ENCODE results near the gene CCDC200. TPM values are rescaled to one million over a fixed set of nuclear protein-coding genes. Genes with fewer than 3 reads are reported as not detected.

The CCDC200 gene
- total RNA-seq, 5 donors from 2014 or later (not counting 1 experiment from before 2014, with no cell fraction given), result not detected

DNA sequence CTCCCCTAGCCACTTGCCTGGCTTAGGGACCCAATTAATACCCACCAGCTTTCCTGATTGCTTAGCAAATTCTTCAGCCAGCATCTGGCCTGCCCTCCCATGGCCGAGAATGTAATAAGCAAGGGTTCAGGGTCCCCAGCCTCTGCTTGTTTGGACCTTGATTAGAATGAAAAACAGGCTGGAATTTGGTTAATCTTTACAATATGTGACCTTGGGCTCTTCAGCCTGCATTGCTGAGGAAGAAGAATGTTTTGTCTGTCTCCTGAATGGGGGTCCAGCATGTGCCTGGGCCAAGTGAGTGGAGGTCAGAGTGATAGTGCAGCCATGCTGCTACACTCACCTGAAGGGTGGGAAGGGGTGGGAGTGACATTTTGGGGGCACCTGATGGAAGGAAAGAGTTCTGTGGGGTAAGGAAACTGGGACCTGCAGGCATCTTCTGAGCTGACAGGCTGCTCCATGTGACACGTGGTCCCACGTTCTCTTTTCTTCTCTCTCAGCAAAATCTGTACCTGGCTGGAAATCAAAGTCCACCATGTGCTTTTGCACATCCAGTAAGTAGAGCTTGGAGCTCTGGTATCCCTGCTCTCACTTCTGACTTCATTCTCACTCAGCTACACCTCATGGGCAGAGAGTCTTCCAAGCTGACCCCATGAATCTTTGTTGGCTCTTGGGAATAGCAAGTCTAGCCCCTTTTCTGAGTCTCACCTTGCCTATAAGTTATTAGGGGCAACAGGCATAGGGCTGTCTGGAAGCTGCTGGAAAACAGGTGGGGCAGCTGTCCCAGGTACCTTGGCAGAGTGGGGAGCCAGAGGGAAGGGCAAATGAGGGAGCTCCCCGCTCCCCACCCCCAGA lies 11.4 kb downstream of the CCDC200 start:
- 100% methylated on average over 1 of the region's 4 CpGs for WGBS (ENCODE audit: insufficient coverage)
- Histone ChIP-seq H3K4me1 (ENCODE audit: control insufficient read depth in 1 of 2, extremely low read depth in 1 of 2, insufficient read depth in 2 of 2, low read length in 2 of 2) (peaks cover 10 to 29% of the 10 kb centered on the region in 2 experiments), H3K27ac (ENCODE audit: low read length) (no peak overlapping the region), H3K4me3 (ENCODE audit: control insufficient read depth in 1 of 2, extremely low read depth in 1 of 2, low read length in 1 of 2) (no peak overlapping the region), H3K27me3 (replicated peaks in 1 of 2; ENCODE audit: control insufficient read depth in 2 of 2, extremely low read depth in 1 of 2, insufficient read depth in 2 of 2, low read length in 1 of 2) (no peaks in the 10 kb centered on the region), H3K36me3 (ENCODE audit: control insufficient read depth in 2 of 2, extremely low read depth in 1 of 2, insufficient read depth in 1 of 2, low read length in 1 of 2) (peaks cover 3 to 13% of the 10 kb centered on the region in 2 donors), H3K9me3 (no peaks in the 10 kb centered on the region)
- peaks cover 13% of the 10 kb centered on the region for H3K36me3 Mint-ChIP-seq
- H3K4me3 Mint-ChIP-seq, result no peak overlapping the region
- DNase-seq (no peak), ATAC-seq (replicated peaks in 1 of 4) (no peak)
- no peaks in the 10 kb centered on the region for H3K9me3 Mint-ChIP-seq
- H3K27ac Mint-ChIP-seq, result no peak overlapping the region
- H3K27me3 Mint-ChIP-seq, result no peaks in the 10 kb centered on the region
- POLR2A ChIA-PET, result interaction anchor here (0.6 kb wide), 2 partner anchors 152 to 189 kb away, joined by 4 to 5 read pairs; no protein-coding TSS in a partner anchor
- CTCF ChIA-PET, result interaction anchor here in 1 of 2 donors (0.6 to 0.7 kb wide), 2 partner anchors 218 to 453 kb away, joined by 3 read pairs; partner anchors contain the start of gene RPL27
- peaks cover 34 to 35% (median 34%) of the 10 kb centered on the region in 3 donors for H3K4me1 Mint-ChIP-seq

DNA sequence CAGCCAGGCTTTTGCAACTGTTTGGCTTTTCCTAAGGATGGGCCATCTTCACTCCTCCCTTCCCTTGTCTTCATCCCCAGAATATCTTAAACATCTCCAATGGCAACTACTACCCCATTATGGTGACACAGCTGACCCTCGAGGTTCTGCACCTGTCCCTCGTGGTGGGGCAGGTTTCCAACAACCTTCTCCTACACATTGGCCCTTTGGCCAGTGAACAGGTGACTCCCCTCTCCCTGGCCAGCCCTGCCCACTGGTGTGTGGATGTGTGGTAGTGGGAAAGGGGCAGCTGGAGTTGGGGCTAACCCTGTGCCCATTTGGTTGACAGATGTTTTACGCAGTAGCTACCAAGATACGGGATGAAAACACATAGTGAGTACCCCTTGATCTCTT lies 12.1 kb downstream of the CCDC200 start:
- no CpG with 5 or more reads among the region's 4 CpGs for WGBS (ENCODE audit: insufficient coverage)
- no peak for DNase-seq
- Histone ChIP-seq H3K4me3 (ENCODE audit: control insufficient read depth in 1 of 2, extremely low read depth in 1 of 2, low read length in 1 of 2) (no peak overlapping the region), H3K27ac (ENCODE audit: low read length) (no peak overlapping the region), H3K4me1 (ENCODE audit: control insufficient read depth in 1 of 2, extremely low read depth in 1 of 2, insufficient read depth in 2 of 2, low read length in 2 of 2) (peaks cover 10 to 31% of the 10 kb centered on the region in 2 experiments), H3K36me3 (ENCODE audit: control insufficient read depth in 2 of 2, extremely low read depth in 1 of 2, insufficient read depth in 1 of 2, low read length in 1 of 2) (peaks cover 3 to 13% of the 10 kb centered on the region in 2 donors), H3K9me3 (no peaks in the 10 kb centered on the region), H3K27me3 (replicated peaks in 1 of 2; ENCODE audit: control insufficient read depth in 2 of 2, extremely low read depth in 1 of 2, insufficient read depth in 2 of 2, low read length in 1 of 2) (no peaks in the 10 kb centered on the region)
- H3K27ac Mint-ChIP-seq, result no peak overlapping the region
- ChIA-PET POLR2A (interaction anchor here in 1 of 2 donors (0.6 kb wide), 1 partner anchor 192 kb away, joined by 3 read pairs; no protein-coding TSS in a partner anchor), CTCF (no interaction called here)
- H3K27me3 Mint-ChIP-seq, result no peaks in the 10 kb centered on the region
- ATAC-seq (replicated peaks in 1 of 4), result no peak
- H3K36me3 Mint-ChIP-seq, result peaks cover 13% of the 10 kb centered on the region
- no peak overlapping the region for H3K4me3 Mint-ChIP-seq
- H3K4me1 Mint-ChIP-seq, result peaks cover 36 to 39% (median 37%) of the 10 kb centered on the region in 3 donors
- H3K9me3 Mint-ChIP-seq, result no peaks in the 10 kb centered on the region

DNA sequence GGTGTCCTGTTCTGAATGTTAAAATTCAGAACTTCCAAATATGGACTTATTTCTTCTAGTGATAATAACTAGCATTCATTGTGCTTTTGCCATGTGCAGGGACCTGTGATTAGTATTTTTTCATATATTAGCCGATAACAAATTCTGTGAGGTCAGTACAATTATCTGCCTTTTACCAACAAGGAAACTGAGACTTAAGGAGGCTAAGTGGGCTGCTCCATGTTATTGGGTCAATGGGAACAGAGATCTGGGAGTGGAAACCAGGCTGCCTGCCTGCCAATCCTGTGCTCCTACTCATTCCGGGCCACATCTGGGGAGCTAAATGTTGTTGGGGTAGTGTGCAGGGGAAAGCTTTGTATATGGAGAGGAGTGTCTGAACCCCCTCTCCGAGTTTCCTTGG lies 13.1 kb downstream of the CCDC200 start:
- no peaks in the 10 kb centered on the region for H3K9me3 ChIP-seq
- H3K4me3 Mint-ChIP-seq, result no peak overlapping the region
- H3K36me3 ChIP-seq (ENCODE audit: control insufficient read depth in 2 of 2, extremely low read depth in 1 of 2, insufficient read depth in 1 of 2, low read length in 1 of 2), result peaks cover 3 to 13% of the 10 kb centered on the region in 2 donors
- no peaks in the 10 kb centered on the region for H3K27me3 Mint-ChIP-seq
- no peak overlapping the region for H3K27ac Mint-ChIP-seq
- POLR2A ChIA-PET, result no interaction called here
- H3K27me3 ChIP-seq (replicated peaks in 1 of 2; ENCODE audit: control insufficient read depth in 2 of 2, extremely low read depth in 1 of 2, insufficient read depth in 2 of 2, low read length in 1 of 2), result no peaks in the 10 kb centered on the region
- CTCF ChIA-PET, result no interaction called here
- no peak for DNase-seq
- peaks cover 13% of the 10 kb centered on the region for H3K36me3 Mint-ChIP-seq
- ATAC-seq (replicated peaks in 1 of 4), result no peak
- H3K4me1 ChIP-seq (ENCODE audit: control insufficient read depth in 1 of 2, extremely low read depth in 1 of 2, insufficient read depth in 2 of 2, low read length in 2 of 2), result peaks cover 20 to 34% of the 10 kb centered on the region in 2 experiments
- H3K9me3 Mint-ChIP-seq, result no peaks in the 10 kb centered on the region
- no peak overlapping the region for H3K27ac ChIP-seq (ENCODE audit: low read length)
- WGBS (ENCODE audit: insufficient coverage), result no CpG with 5 or more reads among the region's 3 CpGs
- H3K4me1 Mint-ChIP-seq, result peaks cover 44 to 49% (median 45%) of the 10 kb centered on the region in 3 donors
- H3K4me3 ChIP-seq (ENCODE audit: control insufficient read depth in 1 of 2, extremely low read depth in 1 of 2, low read length in 1 of 2), result no peak overlapping the region

DNA sequence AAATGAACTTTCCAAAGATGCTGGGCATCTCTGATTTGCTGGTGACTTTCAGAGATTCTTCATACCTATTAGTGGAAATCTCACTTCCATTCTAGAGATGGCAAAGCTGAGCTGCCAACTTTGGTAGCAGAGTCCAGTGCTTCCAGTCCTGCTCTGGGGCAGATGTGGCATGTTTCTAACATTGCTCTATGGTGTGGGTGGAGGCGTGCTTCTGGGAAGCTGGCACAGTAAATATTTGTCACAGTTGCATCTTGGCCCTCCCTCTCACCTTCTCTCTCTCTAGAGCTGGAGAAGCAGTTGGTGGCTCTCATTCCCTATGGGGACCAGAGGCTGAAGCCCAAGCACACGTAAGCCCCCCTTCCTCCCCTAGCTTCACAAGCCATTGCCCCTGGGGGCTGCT lies 14.9 kb downstream of the CCDC200 start:
- Mint-ChIP-seq H3K9me3 (no peaks in the 10 kb centered on the region), H3K36me3 (peaks cover 21% of the 10 kb centered on the region), H3K4me3 (peak overlapping the region; percentile 36 to 99 (median 97)), H3K4me1 (peaks cover 44 to 49% (median 48%) of the 10 kb centered on the region in 3 donors), H3K27ac (peak overlapping the region in 1 of 2 donors; percentile 23), H3K27me3 (no peaks in the 10 kb centered on the region)
- Histone ChIP-seq H3K4me3 (ENCODE audit: control insufficient read depth in 1 of 2, extremely low read depth in 1 of 2, low read length in 1 of 2) (no peak overlapping the region), H3K36me3 (ENCODE audit: control insufficient read depth in 2 of 2, extremely low read depth in 1 of 2, insufficient read depth in 1 of 2, low read length in 1 of 2) (peaks cover 3 to 13% of the 10 kb centered on the region in 2 donors), H3K4me1 (ENCODE audit: control insufficient read depth in 1 of 2, extremely low read depth in 1 of 2, insufficient read depth in 2 of 2, low read length in 2 of 2) (peaks cover 20 to 34% of the 10 kb centered on the region in 2 experiments), H3K27ac (ENCODE audit: low read length) (no peak overlapping the region), H3K9me3 (no peaks in the 10 kb centered on the region), H3K27me3 (replicated peaks in 1 of 2; ENCODE audit: control insufficient read depth in 2 of 2, extremely low read depth in 1 of 2, insufficient read depth in 2 of 2, low read length in 1 of 2) (no peaks in the 10 kb centered on the region)
- ATAC-seq (replicated peaks in 1 of 4) (no peak), DNase-seq (no peak)
- CTCF ChIA-PET, result interaction anchor here in 1 of 2 donors (0.6 to 0.7 kb wide), 3 partner anchors 14 to 1986 kb away, joined by 3 to 7 read pairs (median 3); no protein-coding TSS in a partner anchor
- POLR2A ChIA-PET, result no interaction called here
- WGBS (ENCODE audit: insufficient coverage), result no CpG with 5 or more reads among the region's 2 CpGs

DNA sequence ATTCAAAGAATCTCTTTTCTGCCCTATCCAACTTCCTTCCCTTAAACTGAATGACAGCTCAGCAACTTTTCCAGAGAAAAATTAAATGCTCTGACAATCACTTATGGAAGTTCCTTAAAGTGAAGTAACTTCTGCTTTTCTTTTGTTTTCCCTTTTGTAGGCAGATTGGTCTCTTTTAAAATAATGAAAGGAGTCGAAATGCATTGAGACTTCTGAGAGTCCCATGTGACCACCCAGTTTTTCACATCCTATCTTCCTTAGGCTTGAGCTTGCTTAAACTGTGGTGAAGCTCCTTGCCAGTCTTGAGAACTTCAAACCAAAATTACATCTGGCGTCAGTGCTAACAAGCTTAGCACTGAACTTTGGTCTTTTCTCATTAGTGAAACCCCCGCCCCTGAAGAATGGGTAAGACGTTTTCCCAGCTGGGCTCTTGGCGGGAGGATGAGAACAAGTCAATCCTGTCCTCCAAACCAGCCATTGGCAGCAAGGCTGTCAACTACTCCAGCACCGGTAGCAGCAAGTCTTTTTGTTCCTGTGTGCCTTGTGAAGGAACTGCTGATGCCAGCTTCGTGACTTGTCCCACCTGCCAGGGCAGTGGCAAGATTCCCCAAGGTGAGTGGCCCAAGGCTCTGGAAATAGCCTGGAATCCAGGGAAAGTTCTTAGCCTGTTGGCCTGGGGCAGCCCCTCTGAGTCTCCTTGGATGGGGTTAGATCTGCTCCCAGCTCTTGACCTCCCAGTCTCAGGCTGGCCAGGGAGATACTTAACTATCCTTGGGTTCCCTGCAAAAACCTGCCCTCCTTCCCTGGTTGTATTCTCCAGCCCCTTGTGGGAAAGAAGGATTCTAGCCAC lies 15.6 kb downstream of the CCDC200 start:
- peaks cover 40 to 47% (median 44%) of the 10 kb centered on the region in 3 donors for H3K4me1 Mint-ChIP-seq
- DNase-seq (peak in 2 of 35 experiments; percentile 8 to 48), ATAC-seq (replicated peaks in 1 of 4) (peak in 1 of 4 experiments; percentile 46)
- H3K36me3 ChIP-seq (ENCODE audit: control insufficient read depth in 2 of 2, extremely low read depth in 1 of 2, insufficient read depth in 1 of 2, low read length in 1 of 2), result peaks cover 3 to 19% of the 10 kb centered on the region in 2 donors
- no peaks in the 10 kb centered on the region for H3K9me3 Mint-ChIP-seq
- H3K27me3 Mint-ChIP-seq, result no peaks in the 10 kb centered on the region
- H3K27ac ChIP-seq (ENCODE audit: low read length), result peak overlapping the region; percentile 64
- H3K27ac Mint-ChIP-seq, result peak overlapping the region; percentile 89 to 97
- ChIA-PET CTCF (interaction anchor here in 1 of 2 donors (0.6 to 2.0 kb wide), 3 partner anchors 41 to 243 kb away, joined by 7 to 10 read pairs (median 7); partner anchors contain the start of gene NBR1), POLR2A (interaction anchor here (0.6 to 2.7 kb wide), 7 partner anchors 41 to 215 kb away, joined by 3 to 12 read pairs (median 6); partner anchors contain the start of genes NBR1 (in 1 of the 2) and RPL27 (in 1 of the 2))
- H3K4me1 ChIP-seq (ENCODE audit: control insufficient read depth in 1 of 2, extremely low read depth in 1 of 2, insufficient read depth in 2 of 2, low read length in 2 of 2), result peaks cover 20 to 29% of the 10 kb centered on the region in 2 experiments
- peak overlapping the region; percentile 97 to 99 (median 98) for H3K4me3 Mint-ChIP-seq
- WGBS (ENCODE audit: insufficient coverage), result 61% methylated on average over 5 of the region's 7 CpGs
- H3K4me3 ChIP-seq (ENCODE audit: control insufficient read depth in 1 of 2, extremely low read depth in 1 of 2, low read length in 1 of 2), result no peak overlapping the region
- peaks cover 25% of the 10 kb centered on the region for H3K36me3 Mint-ChIP-seq
- H3K27me3 ChIP-seq (replicated peaks in 1 of 2; ENCODE audit: control insufficient read depth in 2 of 2, extremely low read depth in 1 of 2, insufficient read depth in 2 of 2, low read length in 1 of 2), result no peaks in the 10 kb centered on the region
- H3K9me3 ChIP-seq, result no peaks in the 10 kb centered on the region

Measured in T-cell (primary cell).